Endothelial cell of umbilical vein (primary cell): ENCODE data around the gene LRRFIP2. TPM values are rescaled to one million over a fixed set of nuclear protein-coding genes. Genes with fewer than 3 reads are reported as not detected.

Source experiments
- BruUV-seq: library from RNA; stranded (reverse); fragments of 400-500 nt; replicated peaks from 2 replicates; lab custom pipeline; 2021; lab: Mats Ljungman, UMichigan
- CTCF ChIA-PET: fragments of 300-600, 350-600 bp; sonication (Branson Sonifier 250); formaldehyde crosslinking; loops from one replicate; lab custom pipeline; 2021; ENCODE audit warnings: antibody characterized with exemption, inconsistent platforms; lab: Charles Lee
- POLR2A ChIA-PET: fragments of 300-600, 350-600 bp; sonication (Branson Sonifier 250); formaldehyde crosslinking; loops from one replicate; lab custom pipeline; 2021; ENCODE audit warnings: antibody characterized with exemption, inconsistent platforms; lab: Charles Lee
- DNase-seq: peaks from one replicate; pipeline ENCODE4 v3.0.0-alpha.2; 2011; ENCODE audit warnings: low read depth, low spot score
- FAIRE-seq: peaks from 2 replicates; lab custom pipeline; 2011; peaks lifted over from hg19 to GRCh38; lab: Jason Lieb, UNC
- H2AFZ ChIP-seq: 2 replicates; pipeline ENCODE4 v1.6.0; 2012; ENCODE audit warnings: low read depth, low read length, control low read depth, inconsistent platforms
- H3K27ac ChIP-seq: 2 replicates; pipeline ENCODE4 v1.5.1; 2011; ENCODE audit warnings: low read depth, mild to moderate bottlenecking, control low read depth, low read length, moderate library complexity; ENCODE audit not compliant: insufficient read depth
- H3K27me3 ChIP-seq, 2 experiments: 2 replicates each; pipeline versions ENCODE4 v1.6.0 to v1.6.1; 2011; ENCODE audit warnings: low read length in 2 of 2, mixed read lengths in 1 of 2; ENCODE audit not compliant: control insufficient read depth in 2 of 2, insufficient read depth in 2 of 2
- H3K36me3 ChIP-seq, 2 experiments: 2 replicates in 1 of 2; 3 replicates in 1 of 2; pipeline ENCODE4 v1.5.1; 2011; ENCODE audit warnings: low read length in 2 of 2, mild to moderate bottlenecking in 1 of 2, moderate library complexity in 1 of 2; ENCODE audit not compliant: control insufficient read depth in 2 of 2, insufficient read depth in 2 of 2; ENCODE audit errors: extremely low read depth in 1 of 2
- H3K4me1 ChIP-seq: 3 replicates; pipeline ENCODE4 v1.5.1; 2011; ENCODE audit warnings: mild to moderate bottlenecking, low read length; ENCODE audit not compliant: control insufficient read depth, insufficient read depth; ENCODE audit errors: extremely low read depth
- H3K4me2 ChIP-seq: 2 replicates; pipeline ENCODE4 v1.6.1; 2011; ENCODE audit warnings: low read length, control low read depth, mixed read lengths; ENCODE audit not compliant: insufficient read depth
- H3K4me3 ChIP-seq, 3 experiments: fragments of 200-600 bp in 1 of 3; sonication (generic), shearing (Covaris generic) in 1 of 3; replicated peaks in 1 of 3; 2 replicates each; pipeline ENCODE4 v1.5.1; 2011 to 2016; ENCODE audit warnings: control low read depth in 3 of 3, low read length in 3 of 3, mild to moderate bottlenecking in 2 of 3, inconsistent platforms in 1 of 3, low read depth in 1 of 3, moderate library complexity in 1 of 3; ENCODE audit not compliant: insufficient read depth in 1 of 3
- H3K79me2 ChIP-seq: 2 replicates; pipeline ENCODE4 v1.6.0; 2012; ENCODE audit warnings: low read length, inconsistent platforms; ENCODE audit not compliant: control insufficient read depth, insufficient read depth
- H3K9ac ChIP-seq: replicated peaks from 2 replicates; pipeline ENCODE3; 2011; ENCODE audit warnings: low read length, control low read depth; ENCODE audit not compliant: insufficient read depth; ENCODE audit errors: extremely low read depth
- H3K9me1 ChIP-seq: replicated peaks from 3 replicates; pipeline ENCODE4 v1.6.0; 2011; ENCODE audit warnings: mild to moderate bottlenecking, low read length; ENCODE audit not compliant: control insufficient read depth, insufficient read depth; ENCODE audit errors: extremely low read depth
- H3K9me3 ChIP-seq: replicated peaks from 2 replicates; pipeline ENCODE4 v1.5.1; 2012; ENCODE audit warnings: low read length, inconsistent platforms; ENCODE audit not compliant: control insufficient read depth, insufficient read depth
- H4K20me1 ChIP-seq: replicated peaks from 2 replicates; pipeline ENCODE3; 2011; ENCODE audit warnings: mild to moderate bottlenecking, low read length; ENCODE audit not compliant: control insufficient read depth, insufficient read depth; ENCODE audit errors: extremely low read depth
- EZH2 ChIP-seq: IDR thresholded peaks from 2 replicates; pipeline ENCODE4 v1.6.1; 2012; ENCODE audit warnings: borderline replicate concordance, low read depth, mild to moderate bottlenecking, moderate library complexity, low read length, inconsistent platforms; ENCODE audit not compliant: severe bottlenecking
- FOS ChIP-seq: IDR thresholded peaks from 2 replicates; pipeline ENCODE4 v1.6.1; 2011; ENCODE audit warnings: mild to moderate bottlenecking, low read length, moderate library complexity, borderline replicate concordance; ENCODE audit not compliant: insufficient read depth
- GATA2 ChIP-seq: IDR thresholded peaks from 2 replicates; pipeline ENCODE4 v1.7.0; 2011; ENCODE audit warnings: low read depth, mild to moderate bottlenecking, moderate library complexity, mixed read lengths, low read length; ENCODE audit not compliant: insufficient read length, insufficient read depth
- JUN ChIP-seq: IDR thresholded peaks from 2 replicates; pipeline ENCODE4 v1.6.1; 2011; ENCODE audit warnings: borderline replicate concordance, low read depth; ENCODE audit not compliant: insufficient read length, insufficient read depth
- MAX ChIP-seq: IDR thresholded peaks from 2 replicates; pipeline ENCODE4 v1.6.1; 2011; ENCODE audit not compliant: insufficient read depth, insufficient read length
- MYC ChIP-seq: IDR thresholded peaks from one replicate; pipeline ENCODE4 v1.6.1; 2011; ENCODE audit warnings: mild to moderate bottlenecking, low read depth, low read length
- POLR2A ChIP-seq: IDR thresholded peaks from 2 replicates; pipeline ENCODE4 v1.6.1; 2012; ENCODE audit warnings: low read depth, mild to moderate bottlenecking, control low read depth, low read length
- POLR2AphosphoS5 ChIP-seq: IDR thresholded peaks from 2 replicates; pipeline ENCODE4 v1.6.1; 2012; ENCODE audit warnings: low read depth, mild to moderate bottlenecking, control low read depth, low read length, moderate library complexity; ENCODE audit not compliant: insufficient read depth
- dilution Hi-C: fragments of 300-500 bp; cut with MboI; formaldehyde crosslinking; loops from one replicate; pipeline ENCODE4 v1.15.0; 2019; ENCODE audit warnings: low sequenced_read_pairs; ENCODE audit not compliant: extremely low pct_ligation_motif_present
- intact Hi-C: fragments of 100-400 bp; cut with micrococcal nuclease; formaldehyde crosslinking; loops from one replicate; pipeline ENCODE4 v1.10.0; 2022
- polyA plus RNA-seq, 4 experiments: library from polyadenylated mRNA; depleted of rRNA in 3 of 4; stranded (reverse) in 3 of 4; unstranded in 1 of 4; fragments of >200 nt; gene quantifications; 2 replicates each; pipeline versions ENCODE4 v1.2.1 to v1.2.3, GENCODE V29; 2011 to 2012; ENCODE audit warnings: missing spikeins in 1 of 4
- total RNA-seq: library from RNA; stranded (reverse); gene quantifications from 2 replicates; pipeline ENCODE4 v1.2.3, GENCODE V29; 2021
- TF ChIP-seq, protein P1 (sequence below), 2 donors: IDR thresholded peaks; 1 replicate in 1 of 2; 2 replicates in 1 of 2; pipeline ENCODE4 v1.5.1; 2011; ENCODE audit warnings: low read length in 2 of 2, mild to moderate bottlenecking in 2 of 2, moderate library complexity in 2 of 2, control low read depth in 1 of 2, inconsistent platforms in 1 of 2, low read depth in 1 of 2; ENCODE audit not compliant: insufficient read depth in 1 of 2; ENCODE audit errors: extremely low read depth in 1 of 2

Gene LRRFIP2
- total and polyA plus RNA-seq, 2 donors (not counting 3 experiments of a cell fraction or from before 2014, with no cell fraction given): 20.8 to 78.9 TPM

GRCh38 chr3:37129871-37130270 lies 44.5 kb downstream of the LRRFIP2 start:
- no TSS peak for BruUV-seq
- peak; percentile 69 for TF ChIP-seq FOS
- TF ChIP-seq MAX: no peak
- TF ChIP-seq MYC: no peak
- no peak for TF ChIP-seq EZH2
- TF ChIP-seq POLR2AphosphoS5: no peak
- TF ChIP-seq POLR2A: no peak
- TF ChIP-seq, protein P1, sequence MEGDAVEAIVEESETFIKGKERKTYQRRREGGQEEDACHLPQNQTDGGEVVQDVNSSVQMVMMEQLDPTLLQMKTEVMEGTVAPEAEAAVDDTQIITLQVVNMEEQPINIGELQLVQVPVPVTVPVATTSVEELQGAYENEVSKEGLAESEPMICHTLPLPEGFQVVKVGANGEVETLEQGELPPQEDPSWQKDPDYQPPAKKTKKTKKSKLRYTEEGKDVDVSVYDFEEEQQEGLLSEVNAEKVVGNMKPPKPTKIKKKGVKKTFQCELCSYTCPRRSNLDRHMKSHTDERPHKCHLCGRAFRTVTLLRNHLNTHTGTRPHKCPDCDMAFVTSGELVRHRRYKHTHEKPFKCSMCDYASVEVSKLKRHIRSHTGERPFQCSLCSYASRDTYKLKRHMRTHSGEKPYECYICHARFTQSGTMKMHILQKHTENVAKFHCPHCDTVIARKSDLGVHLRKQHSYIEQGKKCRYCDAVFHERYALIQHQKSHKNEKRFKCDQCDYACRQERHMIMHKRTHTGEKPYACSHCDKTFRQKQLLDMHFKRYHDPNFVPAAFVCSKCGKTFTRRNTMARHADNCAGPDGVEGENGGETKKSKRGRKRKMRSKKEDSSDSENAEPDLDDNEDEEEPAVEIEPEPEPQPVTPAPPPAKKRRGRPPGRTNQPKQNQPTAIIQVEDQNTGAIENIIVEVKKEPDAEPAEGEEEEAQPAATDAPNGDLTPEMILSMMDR (IDR thresholded peaks at IDR 0.05; ENCODE audit: extremely low read depth in 1 of 2, insufficient read depth in 1 of 2, low read depth in 1 of 2, low read length in 2 of 2): no peak
- TF ChIP-seq GATA2: no peak
- peak; percentile 51 for TF ChIP-seq JUN
- Histone ChIP-seq H3K79me2 (peaks cover 45% of the 10 kb centered on the region), H3K36me3 (no peaks in the 10 kb centered on the region), H4K20me1 (no peaks in the 10 kb centered on the region), H2AFZ (no peak overlapping the region), H3K4me1 (peaks cover 37% of the 10 kb centered on the region), H3K27me3 (no peaks in the 10 kb centered on the region), H3K9me1 (no peaks in the 10 kb centered on the region), H3K4me3 (no peak overlapping the region), H3K9me3 (no peaks in the 10 kb centered on the region), H3K4me2 (peak overlapping the region; percentile 13), H3K27ac (no peak overlapping the region), H3K9ac (no peak overlapping the region)
- FAIRE-seq: no peak
- POLR2A ChIA-PET: no interaction called here
- CTCF ChIA-PET: interaction anchor here (0.6 to 1.1 kb wide), 2 partner anchors 9 to 11 kb away, joined by 3 read pairs; no protein-coding TSS in a partner anchor
- intact Hi-C loops: loop anchor here (2.0 to 5.0 kb wide), 3 partner anchors 15 to 63 kb away; no protein-coding TSS in a partner anchor
- dilution Hi-C loops: no loop called here
- DNase-seq: peak; percentile 39
